Activated CD4-positive, alpha-beta T cell treated with anti-CD3 and anti-CD28 coated beads for 24 hours (primary cell): Measurements from ENCODE around the gene RASA3.
"Not testable (repeated sequence)": the region's sequence is repeated elsewhere in the genome, so short reads cannot be mapped to it uniquely, and the experiment has no call there.

ENCODE experiments used
- DNase-seq, 2 donors: peaks; one replicate each; pipeline ENCODE4 v3.0.0-alpha.2; 2020; ENCODE audit warnings: low read depth in 2 of 2

The RASA3 gene

DNA sequence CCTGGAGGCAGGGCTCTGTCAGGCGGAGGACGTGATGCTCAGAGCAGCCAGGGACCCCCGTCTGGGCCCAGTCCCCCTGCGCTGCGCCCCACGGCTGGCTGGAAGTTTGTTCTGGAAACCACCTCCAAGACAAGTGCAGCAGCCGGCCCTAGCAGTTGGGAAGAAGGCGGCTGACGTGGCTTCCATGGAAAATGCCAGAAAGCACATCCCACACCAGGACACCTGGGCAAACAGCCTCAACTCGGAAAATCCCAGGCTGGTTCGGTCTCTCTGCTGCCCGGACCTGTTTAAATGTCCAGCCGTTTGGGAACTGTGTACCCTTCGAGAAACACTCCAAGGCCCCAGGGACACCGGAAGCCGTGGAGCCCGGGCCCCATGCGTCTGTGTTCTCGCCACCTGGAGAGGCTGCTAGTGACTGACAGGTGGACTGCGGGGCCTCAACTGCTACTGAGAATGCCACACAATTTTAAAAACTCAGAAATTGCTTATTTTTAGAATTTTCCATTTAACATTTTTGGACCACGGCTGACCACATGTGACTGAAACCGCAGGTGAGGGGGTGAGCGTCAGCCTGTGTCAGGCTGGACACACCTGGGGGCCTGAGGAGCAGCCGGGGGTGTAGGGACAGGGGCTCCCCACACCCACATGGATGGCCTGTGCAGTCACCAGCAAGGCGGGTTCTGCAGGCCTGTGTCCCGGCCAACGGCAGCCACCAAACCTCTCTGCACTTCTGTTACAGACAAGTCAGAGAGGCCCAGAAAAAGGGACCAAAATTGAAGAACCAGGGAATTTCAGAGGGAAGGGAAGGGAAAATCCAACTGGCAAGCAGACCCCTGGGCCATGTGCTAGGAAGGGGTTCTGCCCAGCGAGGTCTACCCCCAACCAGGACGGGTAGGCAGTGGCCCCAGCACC, 31.7 kb downstream of the RASA3 start:
- DNase-seq, result no peak

DNA sequence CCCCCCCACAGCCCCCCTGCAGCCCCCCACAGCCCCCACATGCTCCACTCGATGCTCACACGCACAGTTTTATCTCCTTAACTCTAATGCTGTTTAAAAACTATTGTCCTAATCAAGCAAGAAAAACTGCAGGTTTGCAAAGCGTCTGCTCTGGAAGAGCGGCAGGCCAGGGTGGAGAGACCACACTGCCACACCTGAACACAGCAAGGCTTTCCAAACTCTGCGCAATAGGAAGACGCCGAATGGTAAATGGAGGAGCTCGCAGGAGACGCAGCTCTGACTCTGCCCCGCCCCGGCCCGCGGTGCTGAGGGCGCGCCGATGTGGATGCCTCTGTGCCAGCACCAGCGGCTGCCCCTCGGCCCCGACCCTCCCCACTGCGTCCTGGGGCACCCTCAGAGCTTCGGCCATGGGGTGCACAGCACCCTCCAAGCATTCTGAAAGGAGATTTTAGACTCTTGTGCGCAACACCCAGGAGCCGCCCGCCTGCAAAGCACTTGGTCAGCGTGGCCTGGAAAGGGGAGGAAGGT, 32.4 kb downstream of the RASA3 start:
- no peak for DNase-seq

DNA sequence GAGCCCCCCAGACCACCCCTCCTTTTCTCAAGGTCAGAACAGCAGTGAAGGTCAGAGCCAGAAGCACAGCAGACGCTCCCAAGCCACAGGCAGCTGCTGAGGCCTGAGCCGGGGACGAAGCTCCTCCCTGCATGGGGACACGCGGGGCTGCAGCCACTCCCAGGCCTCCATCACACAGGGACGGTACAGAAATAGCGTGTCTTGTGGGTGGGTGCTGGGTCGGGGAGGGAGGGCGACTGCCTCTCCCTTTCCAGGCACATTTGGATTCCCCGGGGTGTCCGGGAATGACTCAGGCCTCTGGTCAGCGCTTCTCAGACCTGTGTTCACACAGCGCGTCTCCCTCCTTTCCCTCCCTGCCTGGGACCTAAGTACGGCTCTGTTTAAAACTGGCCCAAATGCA, 33.2 kb downstream of the RASA3 start:
- no peak for DNase-seq

DNA sequence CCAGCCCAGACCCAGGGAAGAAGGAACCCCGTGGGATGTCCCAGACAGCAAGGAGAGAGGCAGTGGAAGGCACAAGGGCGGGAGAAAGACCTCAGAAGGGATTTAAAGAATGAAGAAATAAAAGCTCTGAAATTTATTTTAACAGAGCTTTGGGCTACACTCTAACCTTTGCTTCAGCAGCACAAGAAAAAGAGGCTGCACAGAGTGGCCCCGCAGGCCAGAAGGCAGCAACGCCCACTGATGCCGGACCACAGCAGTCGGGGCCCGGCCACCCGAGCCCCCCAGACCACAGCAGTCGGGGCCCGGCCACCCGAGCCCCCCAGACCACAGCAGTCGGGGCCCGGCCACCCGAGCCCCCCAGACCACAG, 33.8 kb downstream of the RASA3 start:
- not testable (repeated sequence) for DNase-seq

DNA sequence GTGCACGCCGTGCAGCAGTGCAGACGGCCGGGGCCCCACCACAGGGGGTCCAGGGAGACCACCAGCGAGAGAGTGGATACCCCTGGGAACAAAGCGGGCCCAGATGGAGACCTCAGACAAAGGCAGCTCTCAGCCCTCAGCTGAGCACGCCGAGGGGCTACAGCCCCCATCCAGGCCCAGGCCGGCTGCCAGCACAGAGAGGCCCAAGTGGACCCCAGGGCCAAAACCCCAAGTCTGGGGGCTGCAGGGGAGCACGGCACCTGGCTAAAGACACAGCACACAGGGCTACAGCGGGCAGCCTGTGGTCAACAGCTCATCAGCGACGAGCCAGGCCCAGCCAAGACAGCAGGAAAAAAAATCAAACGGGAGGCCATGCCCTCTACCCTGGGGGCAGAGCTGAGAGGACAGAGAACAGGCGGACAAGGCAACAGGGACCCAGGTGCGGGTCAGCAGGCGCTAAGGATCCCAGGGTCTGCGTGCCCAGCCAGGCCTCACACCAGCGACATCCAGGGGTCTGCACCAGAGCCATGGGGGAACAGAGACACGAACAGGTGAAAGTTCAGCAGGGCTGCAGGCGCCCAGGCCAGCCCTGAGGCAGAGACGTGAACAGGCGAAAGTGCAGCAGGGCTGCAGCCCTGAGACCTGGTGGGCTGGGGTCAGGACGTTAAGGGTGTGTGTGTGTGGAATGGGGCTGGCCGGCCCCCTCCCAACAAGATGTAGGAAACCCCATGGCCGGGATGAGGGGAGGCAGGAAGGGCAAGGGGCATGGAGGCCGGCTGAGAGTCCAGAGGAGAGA, 34.3 kb downstream of the RASA3 start:
- DNase-seq, result no peak

DNA sequence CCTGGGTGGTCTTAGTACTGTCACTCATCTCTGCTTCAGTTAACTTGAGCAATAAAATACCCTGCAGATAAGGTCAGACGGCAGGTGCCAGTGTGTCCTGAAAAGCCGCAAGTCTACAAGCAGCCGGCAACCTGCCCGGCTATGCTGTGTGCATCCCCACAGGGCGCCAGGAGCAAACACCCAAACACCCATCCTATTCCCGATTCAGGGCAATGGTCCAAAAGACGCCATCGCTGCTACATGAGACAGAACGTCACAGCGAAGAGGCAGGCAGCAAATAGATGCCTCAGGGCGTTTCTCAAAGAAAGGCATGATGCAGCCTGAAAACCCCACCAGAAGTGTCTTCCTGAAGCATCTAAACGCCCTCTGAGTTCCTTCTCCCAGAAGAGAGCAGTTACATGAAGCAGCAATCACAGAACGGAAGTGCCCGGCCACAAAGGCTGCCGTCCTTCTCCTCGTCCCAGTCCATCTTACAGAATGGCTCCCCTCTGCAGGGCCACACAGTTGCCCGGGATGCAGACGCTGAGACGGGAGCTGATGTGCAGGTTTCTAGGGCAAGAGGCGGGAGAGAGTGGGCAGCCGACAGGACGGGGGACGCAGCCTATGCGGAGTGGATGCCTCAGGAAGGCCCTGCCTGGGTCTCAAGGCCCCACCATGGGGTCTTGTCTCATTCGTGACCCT, 35.1 kb downstream of the RASA3 start:
- DNase-seq, result no peak

DNA sequence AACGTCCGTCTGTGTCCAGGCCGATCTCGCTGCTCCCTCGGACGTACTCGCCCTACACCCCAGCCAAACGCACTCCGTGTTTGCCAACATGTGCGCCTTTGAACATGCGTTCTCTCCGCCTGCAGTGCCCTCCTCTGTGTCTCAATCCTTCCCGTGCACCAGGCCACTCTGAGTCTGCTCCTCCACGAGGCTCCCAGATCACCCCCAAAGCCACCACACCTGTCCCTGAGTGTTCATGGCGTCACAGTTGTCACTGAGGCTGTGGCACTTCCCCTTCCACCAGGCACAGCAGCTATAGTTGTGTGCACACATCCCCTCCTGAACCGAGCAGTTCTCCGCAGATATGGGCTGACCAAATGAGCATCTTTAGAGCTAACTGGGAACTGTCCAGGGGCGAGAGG, 35.6 kb downstream of the RASA3 start:
- DNase-seq, result no peak

DNA sequence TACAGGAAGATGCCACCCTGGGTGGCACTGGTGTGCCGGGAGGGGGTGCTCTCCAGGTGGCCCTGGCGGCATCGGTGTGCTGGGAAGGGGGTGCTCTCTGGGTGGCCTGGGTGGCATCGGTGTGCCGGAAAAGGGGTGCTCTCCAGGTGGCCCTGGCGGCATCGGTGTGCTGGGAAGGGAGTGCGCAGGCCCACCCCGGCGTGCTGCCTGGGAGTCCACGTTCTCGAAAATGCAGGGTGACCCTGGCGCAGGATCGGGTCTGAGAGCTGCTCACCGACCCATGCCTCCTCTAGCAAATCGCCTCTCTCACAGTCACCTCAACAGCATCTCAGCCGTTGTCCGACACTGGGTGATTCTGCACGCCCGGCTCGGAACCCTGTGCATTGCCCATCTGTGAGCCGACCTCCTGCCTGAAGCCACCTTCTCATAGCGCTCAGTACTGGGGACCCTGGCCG, 36.4 kb downstream of the RASA3 start:
- DNase-seq, result no peak

DNA sequence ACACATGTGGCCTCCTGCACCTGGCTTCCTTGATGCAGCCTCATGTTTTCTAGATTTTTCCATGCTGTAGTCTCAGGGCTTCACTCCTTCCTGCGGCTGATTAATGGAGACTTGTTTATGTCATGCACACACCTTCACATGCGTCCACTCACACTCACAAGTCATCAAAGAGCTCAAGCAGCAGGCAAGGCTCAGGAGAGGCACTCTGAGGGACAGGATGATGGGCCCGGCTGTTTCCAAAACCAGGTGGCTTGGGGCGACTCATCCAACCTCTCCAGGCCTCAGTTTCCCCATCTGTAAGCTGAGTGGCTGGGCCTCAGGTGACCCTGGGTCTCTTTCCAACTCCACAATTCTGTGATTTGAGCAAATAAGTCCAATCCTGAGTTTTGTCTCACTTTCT, 36.9 kb downstream of the RASA3 start:
- DNase-seq, result no peak

DNA sequence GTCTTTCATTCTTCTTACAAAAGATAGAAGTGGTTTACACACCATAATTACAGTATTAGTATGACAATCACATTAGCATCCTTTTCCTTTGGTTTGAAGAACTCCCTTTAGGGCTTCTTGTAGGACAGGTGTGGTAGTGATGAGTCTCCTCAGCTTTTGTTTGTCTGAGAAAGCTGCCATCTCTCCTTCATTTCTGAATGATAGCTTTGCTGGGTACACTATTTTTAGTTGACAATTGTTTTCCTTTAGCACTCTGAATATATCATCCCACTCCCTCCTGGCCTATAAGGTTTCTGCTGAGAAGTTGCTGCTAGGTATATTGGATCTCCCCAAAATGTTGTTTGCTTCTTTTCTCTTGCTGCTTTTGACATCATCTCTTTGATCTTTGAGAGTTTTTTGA, 39.3 kb downstream of the RASA3 start:
- no peak for DNase-seq

DNA sequence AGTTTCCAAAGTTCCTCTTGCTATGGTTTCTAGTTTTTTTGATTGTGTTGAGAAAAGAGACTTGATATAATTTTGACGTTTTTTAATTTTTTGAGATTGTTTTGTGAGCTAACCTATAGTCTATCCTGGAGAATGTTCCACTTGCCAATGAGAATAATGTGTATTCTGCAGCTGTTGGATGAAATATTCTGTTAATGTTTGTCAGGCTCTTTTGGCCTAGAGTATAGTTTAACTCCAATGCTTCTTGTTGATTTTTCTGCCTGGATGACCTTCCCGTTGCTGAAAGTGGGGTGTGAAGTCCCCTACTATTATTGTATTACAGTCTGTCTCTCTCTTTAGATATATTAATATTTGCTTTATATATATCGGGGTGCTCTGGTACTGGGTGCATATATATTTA, 40.0 kb downstream of the RASA3 start:
- no peak for DNase-seq

DNA sequence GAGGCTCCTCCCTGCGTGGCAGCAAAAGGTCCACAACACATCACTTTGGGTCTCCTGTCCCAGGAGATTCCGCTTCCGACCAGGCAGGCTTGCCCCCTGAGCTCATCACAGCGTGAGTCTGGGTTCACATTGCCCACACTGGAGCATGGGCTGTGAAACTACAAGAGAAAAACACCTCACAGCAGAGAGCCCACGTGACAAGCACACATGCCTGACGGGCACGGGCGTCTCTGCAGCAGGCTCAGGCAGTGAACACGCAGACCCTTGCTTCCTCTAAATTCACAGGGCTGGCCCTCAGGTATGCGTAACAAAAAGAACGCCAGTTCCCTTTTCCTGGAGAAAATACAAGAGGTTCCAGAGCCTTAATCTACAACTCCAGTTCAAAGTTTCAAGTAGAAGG, 41.9 kb downstream of the RASA3 start:
- no peak for DNase-seq

DNA sequence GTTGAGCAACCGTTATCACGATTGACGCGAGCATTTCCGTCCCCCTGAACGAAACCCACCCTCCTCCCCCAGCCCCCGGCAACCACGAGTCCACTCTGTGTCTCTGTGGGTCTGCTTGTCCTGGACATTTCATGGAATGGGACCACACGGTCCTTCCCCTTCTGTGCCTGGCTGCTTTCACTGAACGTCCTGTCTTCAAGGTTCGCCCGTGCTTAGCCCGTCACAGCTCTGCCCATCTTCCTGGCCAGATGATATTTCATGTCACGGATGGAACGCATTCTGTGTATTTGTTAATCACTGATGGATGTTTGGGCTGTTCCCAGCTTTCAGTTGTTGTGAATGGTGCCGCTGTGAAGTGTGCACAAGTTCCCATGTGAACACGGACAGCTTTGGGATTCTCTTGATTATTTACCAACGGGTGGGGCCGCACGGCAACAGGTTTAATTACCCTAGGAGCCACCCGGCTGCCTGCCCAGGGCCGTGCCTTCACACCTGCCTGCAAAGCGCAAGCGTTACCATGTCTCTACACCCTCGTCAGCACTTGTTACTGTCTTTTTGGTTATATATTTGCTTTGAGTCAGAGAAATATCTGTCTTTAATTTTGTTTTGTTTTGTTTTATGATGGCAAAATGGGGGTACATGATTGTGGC, 42.5 kb downstream of the RASA3 start:
- DNase-seq, result no peak

DNA sequence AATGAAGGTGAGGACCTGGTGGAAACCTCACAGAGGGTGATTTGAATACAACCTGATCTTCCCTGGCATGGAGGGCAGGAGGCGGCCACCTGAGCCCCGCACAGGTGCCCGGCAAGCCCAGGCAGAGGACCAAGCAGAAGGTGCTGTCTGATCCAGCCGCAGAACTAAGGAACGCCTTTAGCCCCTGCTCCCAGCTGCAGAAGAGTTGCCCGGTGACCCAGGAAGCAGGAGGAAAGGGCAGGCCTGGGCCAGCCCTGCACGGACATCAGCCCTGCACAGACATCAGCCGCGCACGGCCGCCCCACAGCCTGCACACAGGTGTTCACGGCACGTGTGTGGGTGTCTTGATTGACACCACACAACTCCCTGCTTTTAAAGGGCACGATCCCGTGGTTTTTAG, 43.1 kb downstream of the RASA3 start:
- DNase-seq, result no peak

DNA sequence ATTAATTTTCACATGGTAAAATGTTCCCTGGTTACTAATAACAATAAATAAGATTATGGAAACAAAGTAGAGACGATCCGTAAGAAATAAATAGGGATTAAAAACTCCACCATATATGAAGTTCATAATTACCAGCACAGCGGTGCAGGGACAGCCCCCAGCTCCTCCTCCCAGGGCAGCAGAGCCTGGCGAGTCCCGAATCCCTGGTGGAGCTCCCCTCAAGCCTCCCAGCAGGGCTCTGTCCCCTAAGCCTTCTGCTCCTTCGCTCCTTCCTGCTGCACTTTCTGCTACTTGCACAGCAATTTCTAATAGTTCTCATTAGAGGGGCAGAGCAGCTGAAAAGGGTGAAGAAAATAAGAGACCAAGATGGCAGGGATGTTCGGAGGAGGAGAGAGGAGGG, 43.6 kb downstream of the RASA3 start:
- DNase-seq, result no peak

DNA sequence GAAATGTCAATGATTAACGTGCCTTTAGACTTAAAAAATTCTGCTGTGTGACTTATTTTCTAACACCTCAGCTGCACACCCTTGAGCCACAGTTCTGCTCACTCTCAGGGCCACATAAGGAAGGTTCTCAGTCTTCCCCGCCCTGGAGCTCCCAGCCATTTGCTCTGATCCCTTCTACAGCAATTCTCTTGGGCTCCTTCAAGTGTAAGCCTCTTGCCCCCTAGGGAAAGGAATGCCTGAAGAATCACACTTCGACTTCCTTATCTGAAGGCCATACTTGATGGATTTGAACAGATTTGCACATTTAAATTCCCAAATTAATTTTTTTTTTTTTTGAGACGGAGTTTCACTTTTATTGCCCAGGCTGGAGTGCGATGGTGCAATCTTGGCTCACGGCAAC, 44.2 kb downstream of the RASA3 start:
- no peak for DNase-seq

DNA sequence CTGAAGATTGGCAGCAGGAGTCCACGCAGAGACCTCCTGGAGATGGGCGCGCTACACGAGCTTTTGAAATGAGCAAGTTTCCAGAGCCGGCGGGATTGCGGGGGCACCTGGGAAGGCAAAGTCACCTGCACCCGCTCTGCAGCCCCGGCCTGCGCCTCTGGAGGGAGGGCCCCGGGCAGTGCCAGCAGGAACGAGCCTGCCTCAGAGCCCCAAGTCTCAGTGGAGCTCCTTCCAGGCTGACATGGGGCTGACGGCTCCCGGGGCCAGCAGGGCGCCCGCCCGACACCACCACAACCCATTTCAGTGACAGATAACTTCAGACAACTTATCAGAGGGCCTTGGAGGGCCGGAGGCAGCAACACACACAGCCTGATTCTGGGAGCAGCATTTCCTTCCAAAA, 45.0 kb downstream of the RASA3 start:
- no peak for DNase-seq

DNA sequence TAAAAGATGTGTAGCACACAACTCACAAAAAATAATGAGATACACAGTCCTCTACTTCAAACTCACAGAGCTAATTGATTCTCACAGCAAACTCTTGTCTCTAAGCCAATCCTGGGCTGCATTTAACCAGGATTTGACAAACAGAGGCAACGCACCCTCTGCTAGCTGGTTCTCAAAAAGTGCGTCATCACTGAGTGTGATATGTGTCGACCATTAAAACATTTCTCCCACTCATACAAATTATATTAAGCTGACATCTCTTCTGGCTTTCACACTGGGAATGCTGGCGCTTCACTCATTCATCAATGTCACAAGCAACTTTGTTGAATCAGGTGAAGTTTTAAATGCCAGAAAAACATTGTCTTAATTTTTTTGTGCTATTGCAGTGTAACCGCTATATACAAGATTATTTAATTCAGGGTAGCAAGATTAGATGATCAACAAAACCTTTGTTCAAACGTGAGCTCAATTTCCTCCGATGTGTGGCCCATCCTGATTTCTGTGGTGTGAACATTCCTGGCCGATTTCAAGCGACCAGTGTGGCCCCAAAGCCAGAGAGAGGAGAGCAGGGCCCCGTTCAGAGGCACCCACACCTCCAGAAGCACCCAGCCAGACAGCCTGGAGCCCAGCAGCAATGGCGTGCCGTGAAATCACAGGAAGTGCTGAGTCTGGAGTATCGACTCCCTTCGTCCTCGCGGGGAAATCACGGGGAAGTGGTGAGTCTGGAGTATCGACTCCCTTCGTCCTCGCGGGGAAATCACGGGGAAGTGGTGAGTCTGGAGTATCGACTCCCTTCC, 49.4 kb downstream of the RASA3 start:
- no peak for DNase-seq

DNA sequence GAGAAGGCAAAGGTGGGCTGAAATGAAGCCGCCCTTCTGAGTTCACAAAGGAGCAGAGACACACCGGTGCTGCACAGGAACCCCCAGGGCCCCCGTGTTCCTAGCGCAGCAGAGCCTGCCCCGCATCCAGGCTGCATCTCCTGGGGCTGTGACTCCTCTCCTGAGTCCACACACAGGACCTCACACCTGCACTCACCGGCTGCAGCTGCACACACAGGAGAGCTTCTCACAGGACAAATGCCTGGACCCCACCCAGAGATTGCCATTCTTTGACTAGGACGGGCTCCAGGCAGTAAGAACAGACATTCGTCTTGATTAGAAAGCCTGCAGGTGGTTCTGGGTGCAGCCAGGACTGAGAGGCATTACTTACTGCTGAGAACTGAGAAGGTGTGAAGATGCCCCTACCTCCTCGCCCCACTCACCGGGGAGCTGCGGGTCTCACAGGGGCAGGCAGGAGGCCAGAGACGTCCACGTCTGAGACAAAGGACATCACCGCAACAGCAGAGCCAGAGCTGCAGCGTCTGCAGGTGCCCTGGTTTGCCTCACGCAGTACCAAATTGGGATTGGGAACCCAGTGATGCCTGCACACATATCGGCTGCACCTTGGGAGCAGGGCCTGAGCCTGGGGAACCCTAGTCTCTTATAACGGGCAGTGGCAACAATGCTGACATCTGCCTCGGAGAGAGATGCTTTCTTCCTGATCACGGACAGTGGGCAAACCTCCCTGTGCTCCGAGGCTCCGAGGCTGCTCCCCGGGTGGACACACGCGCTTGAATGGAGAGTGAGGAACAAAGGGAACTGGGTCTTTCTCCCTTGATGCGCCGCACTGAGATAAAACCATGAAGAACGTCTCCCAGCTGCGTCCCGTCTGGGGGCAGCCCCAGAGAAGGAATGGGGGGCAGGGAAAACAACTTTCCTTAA, 50.4 kb downstream of the RASA3 start:
- DNase-seq, result no peak
